Activated T-helper 2 cell treated with anti-CD3 and anti-CD28 coated beads, Interferon-gamma antibody, Interleukin-2, Interleukin-4, amounts not matched to agents 10 μg/mL and 5 μg/mL and 100 μg/mL, durations not matched to agents 14 hours and 24 hours and 36 hours (primary cell): ENCODE measurements around the gene CXCR4. TPM values are rescaled to one million over a fixed set of nuclear protein-coding genes. Genes with fewer than 3 reads are reported as not detected.

Experiments
- DNase-seq: peaks from one replicate; pipeline ENCODE4 v3.0.0; 2021; ENCODE audit warnings: low spot score
- H3K27ac Mint-ChIP-seq: one replicate; pipeline ENCODE4 v1.8.0; 2021; ENCODE audit warnings: mixed read lengths
- H3K27me3 Mint-ChIP-seq: one replicate; pipeline ENCODE4 v1.8.0; 2021; ENCODE audit warnings: low read depth, mixed read lengths
- H3K36me3 Mint-ChIP-seq: one replicate; pipeline ENCODE4 v1.8.0; 2021; ENCODE audit warnings: low read depth, mixed read lengths
- H3K4me1 Mint-ChIP-seq: one replicate; pipeline ENCODE4 v1.8.0; 2021; ENCODE audit warnings: low read depth, mixed read lengths
- H3K4me3 Mint-ChIP-seq: one replicate; pipeline ENCODE4 v1.8.0; 2021; ENCODE audit warnings: low read depth, mild to moderate bottlenecking, moderate library complexity, mixed read lengths
- H3K9me3 Mint-ChIP-seq: one replicate; pipeline ENCODE4 v1.8.0; 2021; ENCODE audit warnings: mixed read lengths
- intact Hi-C: fragments of 100-400 bp; cut with micrococcal nuclease; formaldehyde crosslinking; loops from one replicate; pipeline ENCODE4 v1.15.1; 2023
- total RNA-seq: library from RNA; stranded (reverse); gene quantifications from 2 replicates; pipeline ENCODE4 v1.2.3, GENCODE V29; 2022

The CXCR4 gene
- total RNA-seq, 1 donor from 2014 or later, result 144 TPM

DNA sequence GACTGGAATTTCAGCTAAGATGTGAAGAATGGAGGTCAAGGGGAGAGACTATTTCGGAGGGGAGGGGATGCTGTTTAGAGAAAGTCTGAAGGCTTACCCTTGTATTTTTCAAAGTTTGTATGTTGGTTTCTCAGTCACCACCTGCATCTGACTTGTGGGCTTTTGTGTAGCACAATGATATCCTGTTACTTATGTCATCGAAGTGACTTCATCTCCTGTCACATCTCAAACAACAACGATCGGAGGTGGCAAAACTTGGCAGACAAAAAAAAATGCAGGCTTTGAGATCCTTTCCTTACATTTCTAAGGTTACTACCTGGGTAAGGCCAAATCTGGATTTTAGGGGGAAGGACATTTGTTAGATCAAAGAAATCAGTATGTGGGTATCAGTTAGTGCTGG, 11.7 kb upstream of the CXCR4 start:
- DNase-seq, result peak; percentile 29
- Mint-ChIP-seq H3K4me1 (peaks cover 69% of the 10 kb centered on the region), H3K27ac (peak overlapping the region; percentile 71), H3K4me3 (peak overlapping the region; percentile 47), H3K27me3 (peaks cover 27% of the 10 kb centered on the region), H3K9me3 (no peaks in the 10 kb centered on the region), H3K36me3 (no peaks in the 10 kb centered on the region)
- intact Hi-C loops, result no loop called here

DNA sequence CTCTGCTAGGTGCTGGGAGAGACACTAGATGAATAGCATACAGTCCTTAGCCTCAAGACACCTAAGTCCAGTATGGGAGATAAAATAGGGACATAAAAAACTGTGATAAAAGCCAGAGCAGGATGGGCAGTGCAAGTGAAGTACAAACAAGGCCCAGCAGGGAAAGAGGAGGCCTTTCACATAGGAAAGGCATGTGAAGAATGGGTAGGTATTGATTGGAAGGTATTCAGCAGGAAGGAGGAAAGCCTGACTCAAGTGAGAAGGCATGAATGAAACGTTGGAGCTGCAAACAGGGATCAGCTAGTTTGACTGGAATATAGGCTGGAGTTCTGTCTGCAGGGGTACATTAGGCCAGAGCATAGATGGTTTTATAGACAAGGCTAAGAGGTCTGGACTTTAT, 11.0 kb upstream of the CXCR4 start:
- H3K36me3 Mint-ChIP-seq, result no peaks in the 10 kb centered on the region
- no peak overlapping the region for H3K4me3 Mint-ChIP-seq
- H3K27me3 Mint-ChIP-seq, result peaks cover 28% of the 10 kb centered on the region
- DNase-seq, result no peak
- H3K27ac Mint-ChIP-seq, result no peak overlapping the region
- intact Hi-C loops, result no loop called here
- no peaks in the 10 kb centered on the region for H3K9me3 Mint-ChIP-seq
- peaks cover 66% of the 10 kb centered on the region for H3K4me1 Mint-ChIP-seq

DNA sequence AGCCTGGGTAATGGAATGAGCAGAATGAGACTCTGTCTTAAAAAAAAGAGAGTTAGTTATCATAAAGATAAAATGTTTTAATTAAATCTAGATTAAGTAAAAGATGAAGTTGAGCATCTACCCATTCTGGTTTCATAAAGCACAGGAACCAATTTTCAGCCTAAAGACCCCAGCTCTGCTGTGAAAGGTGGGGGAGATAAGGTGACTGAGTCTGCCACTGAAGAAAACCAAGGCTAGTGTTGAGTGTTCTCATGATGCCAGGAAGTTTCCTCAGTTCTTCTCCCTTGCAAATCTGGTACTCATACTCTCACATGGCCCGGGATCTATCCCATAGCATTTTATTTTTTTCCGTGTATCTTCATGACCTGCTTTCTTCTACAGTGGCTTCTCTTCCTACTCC, 10.4 kb upstream of the CXCR4 start:
- Mint-ChIP-seq H3K36me3 (no peaks in the 10 kb centered on the region), H3K4me3 (no peak overlapping the region), H3K27me3 (peaks cover 30% of the 10 kb centered on the region), H3K9me3 (no peaks in the 10 kb centered on the region), H3K27ac (no peak overlapping the region), H3K4me1 (peaks cover 64% of the 10 kb centered on the region)
- intact Hi-C loops, result no loop called here
- DNase-seq, result no peak

DNA sequence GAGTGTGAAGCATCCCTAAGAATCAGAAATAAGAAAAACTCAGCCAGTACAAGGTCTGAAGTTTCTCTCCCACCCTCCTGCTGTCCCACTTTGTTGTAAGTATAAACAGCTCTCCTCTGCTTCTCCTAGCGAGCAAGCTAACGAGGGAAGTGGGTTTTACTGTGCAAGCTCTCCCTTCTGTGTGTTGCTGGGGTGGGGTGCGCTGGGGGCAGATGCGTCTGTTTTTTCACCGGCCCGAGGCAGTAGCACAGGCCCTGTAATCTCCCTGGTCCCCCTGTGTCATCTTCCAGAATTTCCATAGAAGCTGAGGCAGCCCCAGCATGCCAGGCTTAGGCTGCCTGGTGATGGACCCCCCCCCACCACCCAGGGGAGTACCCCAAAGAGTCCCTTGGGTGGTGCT, 9.4 kb upstream of the CXCR4 start:
- Mint-ChIP-seq H3K4me1 (peaks cover 58% of the 10 kb centered on the region), H3K27me3 (peaks cover 32% of the 10 kb centered on the region), H3K36me3 (no peaks in the 10 kb centered on the region), H3K4me3 (no peak overlapping the region), H3K9me3 (no peaks in the 10 kb centered on the region), H3K27ac (no peak overlapping the region)
- intact Hi-C loops, result no loop called here
- DNase-seq, result no peak

DNA sequence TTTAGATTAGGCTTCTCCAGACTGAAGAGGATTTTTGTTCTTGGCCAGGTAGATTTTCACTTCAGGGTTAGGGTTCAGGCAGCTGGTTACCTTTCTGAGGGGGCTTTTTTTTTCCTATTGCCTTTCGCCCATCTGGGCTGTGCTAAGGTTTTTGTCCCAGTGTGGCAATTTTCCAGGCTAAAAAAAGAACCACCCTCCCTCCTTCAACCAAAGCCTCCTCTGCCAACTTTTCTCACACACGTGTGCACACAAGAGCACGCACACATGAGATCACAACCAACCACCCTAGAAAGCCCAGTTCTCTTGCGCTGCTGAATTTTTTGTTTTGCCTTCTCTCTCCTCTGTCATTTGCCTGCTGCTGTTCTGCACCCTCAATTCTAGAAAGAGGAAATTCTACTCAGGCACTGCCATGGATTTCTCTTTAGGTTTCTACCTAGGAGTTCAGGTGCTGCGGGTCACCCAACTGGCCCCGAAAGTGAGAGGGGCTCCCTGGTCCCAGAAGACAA, 8.5 kb upstream of the CXCR4 start:
- H3K27ac Mint-ChIP-seq, result no peak overlapping the region
- intact Hi-C loops, result no loop called here
- H3K9me3 Mint-ChIP-seq, result no peaks in the 10 kb centered on the region
- peaks cover 34% of the 10 kb centered on the region for H3K27me3 Mint-ChIP-seq
- no peak for DNase-seq
- no peak overlapping the region for H3K4me3 Mint-ChIP-seq
- peaks cover 56% of the 10 kb centered on the region for H3K4me1 Mint-ChIP-seq
- no peaks in the 10 kb centered on the region for H3K36me3 Mint-ChIP-seq

DNA sequence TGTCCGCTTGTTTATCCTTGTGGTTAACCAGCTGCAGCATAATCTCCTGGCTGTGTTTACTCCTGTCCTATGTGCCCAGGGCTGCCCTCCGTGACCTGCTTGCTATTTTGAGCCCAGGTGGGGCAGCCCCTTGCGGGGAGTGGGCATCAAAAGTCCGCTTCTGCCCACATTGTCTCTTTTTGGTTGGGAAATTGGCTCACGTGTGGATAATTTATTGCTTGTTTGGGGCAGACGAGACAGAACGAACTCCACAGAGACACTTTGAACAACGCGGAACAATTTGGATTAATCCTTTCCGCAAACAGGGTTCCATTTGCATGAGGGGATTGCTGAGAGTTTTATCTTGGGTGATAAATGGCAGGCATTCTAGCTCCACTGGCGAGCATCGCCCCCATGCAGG, 8.1 kb upstream of the CXCR4 start:
- Mint-ChIP-seq H3K9me3 (no peaks in the 10 kb centered on the region), H3K36me3 (no peaks in the 10 kb centered on the region), H3K4me3 (no peak overlapping the region), H3K4me1 (peaks cover 57% of the 10 kb centered on the region), H3K27me3 (peaks cover 38% of the 10 kb centered on the region), H3K27ac (no peak overlapping the region)
- DNase-seq, result no peak
- intact Hi-C loops, result no loop called here

DNA sequence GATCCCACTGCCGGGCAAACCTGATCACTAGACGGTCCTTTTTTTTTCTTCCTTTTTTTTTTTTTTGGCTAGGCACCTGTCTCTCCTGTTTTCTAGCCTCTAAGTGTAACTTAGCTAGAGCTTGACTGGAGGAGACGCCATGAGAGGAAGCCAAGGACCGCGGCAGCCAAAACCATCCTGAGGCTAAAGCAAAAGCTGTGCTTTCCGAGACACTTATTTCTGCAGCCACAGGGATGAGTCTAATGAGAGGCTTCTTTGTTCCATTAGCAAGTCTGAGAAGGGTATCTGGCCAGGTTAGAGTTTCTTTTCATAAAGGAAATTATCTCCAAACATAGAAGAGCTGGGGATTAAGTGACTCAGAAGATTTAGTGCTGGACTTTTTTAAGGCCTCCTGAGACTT, 7.3 kb upstream of the CXCR4 start:
- intact Hi-C loops, result no loop called here

DNA sequence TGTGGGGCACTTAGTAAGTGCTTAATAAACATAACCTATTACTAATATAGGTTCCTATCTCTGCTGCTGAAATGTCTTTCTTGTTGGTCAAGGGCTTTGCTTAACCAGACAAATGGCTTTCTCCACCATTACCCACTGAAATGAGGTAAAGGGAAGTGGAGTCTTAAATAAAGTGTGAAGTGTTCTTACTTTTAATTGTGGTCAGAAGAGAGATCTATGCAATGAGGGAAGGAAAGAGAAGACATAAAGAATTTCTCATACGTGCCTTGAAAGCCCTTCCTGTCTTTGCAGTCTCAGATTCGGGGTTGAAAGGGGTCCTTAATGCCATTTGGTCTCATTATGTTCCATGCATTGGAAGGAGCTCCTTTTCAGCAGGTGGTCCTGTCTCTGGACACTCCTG, 6.9 kb upstream of the CXCR4 start:
- no peaks in the 10 kb centered on the region for H3K36me3 Mint-ChIP-seq
- H3K4me1 Mint-ChIP-seq, result peaks cover 55% of the 10 kb centered on the region
- no peaks in the 10 kb centered on the region for H3K9me3 Mint-ChIP-seq
- no peak overlapping the region for H3K4me3 Mint-ChIP-seq
- no peak overlapping the region for H3K27ac Mint-ChIP-seq
- H3K27me3 Mint-ChIP-seq, result peaks cover 50% of the 10 kb centered on the region
- DNase-seq, result no peak
- intact Hi-C loops, result no loop called here

More for the DNA sequence above, 7.3 kb upstream of the CXCR4 start:
- Mint-ChIP-seq H3K9me3 (no peaks in the 10 kb centered on the region), H3K27me3 (peaks cover 46% of the 10 kb centered on the region), H3K4me3 (no peak overlapping the region), H3K27ac (no peak overlapping the region), H3K4me1 (peaks cover 55% of the 10 kb centered on the region), H3K36me3 (no peaks in the 10 kb centered on the region)
- DNase-seq, result no peak

DNA sequence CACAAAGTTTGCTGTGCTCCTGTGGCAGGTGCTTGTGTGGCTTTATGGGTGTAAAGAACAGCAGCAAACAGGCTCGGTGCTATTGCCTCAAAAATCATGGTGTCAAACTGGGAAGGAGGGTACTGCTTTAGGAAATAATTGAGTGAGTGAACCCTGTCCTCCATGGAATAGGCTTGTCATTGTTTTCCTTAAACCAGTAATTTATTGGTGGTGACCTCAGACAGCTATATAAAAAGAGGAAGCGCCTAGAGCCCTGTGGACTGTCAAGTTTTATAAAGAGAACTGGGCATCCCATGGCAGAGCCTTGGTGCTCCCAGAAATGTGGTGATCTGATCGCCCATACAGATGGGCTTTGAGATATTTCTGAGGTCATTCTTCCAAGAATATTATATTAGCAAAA, 4.7 kb upstream of the CXCR4 start:
- Mint-ChIP-seq H3K27ac (no peak overlapping the region), H3K27me3 (peaks cover 44% of the 10 kb centered on the region), H3K36me3 (no peaks in the 10 kb centered on the region), H3K4me1 (peaks cover 44% of the 10 kb centered on the region), H3K9me3 (no peaks in the 10 kb centered on the region), H3K4me3 (no peak overlapping the region)
- intact Hi-C loops, result no loop called here
- DNase-seq, result no peak

DNA sequence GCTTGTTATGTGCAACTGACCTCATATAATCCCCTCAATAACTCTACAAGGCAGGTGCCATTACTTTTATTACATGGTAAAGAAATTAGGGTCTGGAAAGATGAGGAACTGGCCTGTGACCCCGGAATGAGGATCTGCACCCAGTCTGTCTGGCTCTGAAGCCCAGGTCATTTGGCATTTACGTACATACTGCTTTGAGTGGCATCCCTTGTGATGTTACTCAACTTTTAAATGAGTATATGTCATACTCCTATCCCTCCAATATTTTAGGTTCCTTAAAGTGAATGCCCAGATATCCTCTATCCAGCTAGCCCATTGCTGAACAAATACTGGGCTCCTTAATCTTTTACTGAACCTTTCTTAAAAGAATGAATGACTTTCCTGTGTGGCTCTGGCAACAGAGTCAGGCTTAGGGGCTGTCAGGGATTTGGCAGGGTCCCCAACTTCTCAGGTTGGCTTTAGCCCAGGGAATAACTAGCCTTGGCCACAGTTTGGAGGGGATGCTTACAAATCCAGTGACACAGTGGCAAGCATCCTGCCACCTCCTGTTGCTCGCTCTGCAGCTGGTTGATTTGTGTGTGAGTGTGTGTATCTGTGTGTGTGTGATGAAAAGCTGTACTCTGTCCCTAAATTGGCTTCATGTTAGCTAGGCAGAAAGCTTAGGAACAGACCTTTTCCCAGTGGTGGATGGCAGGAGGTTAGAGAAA, 3.4 kb upstream of the CXCR4 start:
- no peak overlapping the region for H3K4me3 Mint-ChIP-seq
- no peak overlapping the region for H3K27ac Mint-ChIP-seq
- H3K9me3 Mint-ChIP-seq, result no peaks in the 10 kb centered on the region
- intact Hi-C loops, result no loop called here
- peaks cover 8% of the 10 kb centered on the region for H3K36me3 Mint-ChIP-seq
- H3K4me1 Mint-ChIP-seq, result peaks cover 40% of the 10 kb centered on the region
- peaks cover 36% of the 10 kb centered on the region for H3K27me3 Mint-ChIP-seq
- no peak for DNase-seq

DNA sequence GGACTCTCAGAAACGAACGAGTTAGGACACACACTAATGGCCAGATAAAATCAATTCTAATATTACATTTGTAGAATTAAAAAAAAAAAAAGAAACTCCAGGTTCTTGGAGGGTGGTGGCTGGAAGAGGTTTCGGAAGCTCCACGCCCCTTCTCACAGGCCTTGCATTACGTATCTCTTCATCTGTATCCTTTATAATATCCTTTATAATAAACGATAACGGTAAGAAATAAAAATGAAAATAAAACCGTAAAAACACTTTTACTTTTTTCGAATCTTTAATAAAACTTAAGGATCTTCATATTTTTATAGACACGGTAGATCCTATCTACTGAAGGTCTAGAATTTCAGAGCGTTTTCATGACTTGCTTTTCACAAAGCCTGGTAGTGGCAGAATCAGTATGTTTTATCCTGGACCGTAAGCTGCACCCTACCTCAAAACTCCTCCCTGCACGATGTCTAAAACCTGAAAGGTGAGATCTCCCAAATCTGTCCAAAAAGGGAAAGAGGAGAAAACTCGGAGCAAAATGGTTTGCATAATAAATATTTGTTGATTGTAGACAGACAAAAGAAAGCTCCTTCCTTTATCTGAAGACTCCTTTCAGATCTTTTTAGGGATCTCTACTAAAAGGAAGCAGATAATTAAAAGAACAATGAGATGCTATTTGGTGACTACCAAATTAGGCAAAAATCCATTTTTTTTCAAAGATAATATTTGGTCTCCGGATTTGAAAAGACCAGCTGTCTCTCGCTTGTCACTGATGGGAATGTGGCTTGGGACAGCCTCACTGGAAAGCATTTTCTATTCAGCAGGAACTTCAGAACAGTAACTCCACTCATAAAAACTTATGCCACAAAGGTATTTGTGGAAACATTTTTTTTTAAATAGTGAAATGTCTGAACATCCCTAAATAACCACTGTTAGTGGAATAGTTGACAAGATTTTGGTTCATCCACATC, 2.0 kb upstream of the CXCR4 start:
- intact Hi-C loops, result loop anchor here (2.0 to 10.0 kb wide), 7 partner anchors 93 to 1203 kb away; partner anchors contain the start of genes CCNT2, MCM6, RAB3GAP1 and UBXN4
- Mint-ChIP-seq H3K4me1 (peaks cover 45% of the 10 kb centered on the region), H3K27ac (no peak overlapping the region), H3K9me3 (no peaks in the 10 kb centered on the region), H3K27me3 (peaks cover 28% of the 10 kb centered on the region), H3K36me3 (peaks cover 21% of the 10 kb centered on the region), H3K4me3 (peak overlapping the region; percentile 97)
- no peak for DNase-seq

DNA sequence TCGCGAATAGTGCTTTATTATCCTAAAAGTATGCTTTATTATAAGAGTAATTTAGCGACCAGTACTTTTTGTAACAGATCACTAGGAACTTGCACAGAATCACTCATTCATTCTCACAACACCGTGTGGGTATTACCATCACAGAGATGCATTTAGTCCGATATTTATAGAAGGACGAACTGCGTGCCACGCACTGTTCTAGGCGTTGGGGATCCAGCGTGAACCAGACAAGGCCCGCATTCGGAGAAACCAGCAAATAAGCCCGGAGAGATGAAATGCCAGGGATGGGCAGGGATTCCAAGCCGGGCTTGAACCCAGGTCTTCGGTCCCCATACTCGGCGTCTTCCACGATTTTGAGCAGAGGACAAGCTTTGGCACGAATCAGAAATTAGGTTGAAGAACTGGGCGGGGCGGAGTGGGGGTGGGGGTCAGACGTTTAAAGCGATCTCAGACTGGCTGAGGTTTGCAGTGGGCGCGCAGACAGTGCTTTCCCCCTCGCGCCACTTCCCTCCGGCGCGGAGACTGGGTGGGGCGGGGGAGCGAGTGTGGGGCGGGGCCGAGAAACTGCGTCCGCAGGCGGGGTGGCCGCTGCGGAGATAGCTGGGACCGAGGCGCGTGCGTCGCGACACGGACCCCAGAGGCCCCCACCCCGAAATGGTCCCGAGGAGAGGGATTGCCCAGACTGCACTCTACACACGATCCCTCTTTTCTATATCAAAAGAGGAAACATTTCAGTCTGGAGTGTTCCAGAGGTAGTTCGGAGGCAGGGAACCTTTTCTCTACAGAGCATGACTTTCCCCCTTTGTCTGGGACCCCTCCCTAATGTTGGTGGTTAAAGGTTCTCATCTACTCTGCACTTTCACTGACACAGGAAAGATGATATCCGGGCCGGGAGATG, 1.1 kb upstream of the CXCR4 start:
- Mint-ChIP-seq H3K9me3 (no peaks in the 10 kb centered on the region), H3K27me3 (peaks cover 25% of the 10 kb centered on the region)
- intact Hi-C loops, result loop anchor here (1.0 to 10.0 kb wide), 11 partner anchors 13 to 1202 kb away; partner anchors contain the start of genes CCNT2, MCM6, RAB3GAP1 and UBXN4

More for the DNA sequence above, 1.1 kb upstream of the CXCR4 start:
- peak overlapping the region; percentile 97 for H3K4me3 Mint-ChIP-seq
- peak; percentile 63 for DNase-seq
- peak overlapping the region; percentile 96 for H3K27ac Mint-ChIP-seq
- peaks cover 46% of the 10 kb centered on the region for H3K4me1 Mint-ChIP-seq
- peaks cover 30% of the 10 kb centered on the region for H3K36me3 Mint-ChIP-seq
